CD4-positive, alpha-beta T cell treated with Interleukin-2 at 100 ng/mL for 4 hours (primary cell): Measurements from ENCODE around the gene GPR160.
"Not testable (repeated sequence)": the region's sequence is repeated elsewhere in the genome, so short reads cannot be mapped to it uniquely, and the experiment has no call there.

Experiments
- DNase-seq: peaks from one replicate; pipeline ENCODE4 v3.0.0-alpha.2; 2020; ENCODE audit warnings: low spot score

Gene GPR160

DNA sequence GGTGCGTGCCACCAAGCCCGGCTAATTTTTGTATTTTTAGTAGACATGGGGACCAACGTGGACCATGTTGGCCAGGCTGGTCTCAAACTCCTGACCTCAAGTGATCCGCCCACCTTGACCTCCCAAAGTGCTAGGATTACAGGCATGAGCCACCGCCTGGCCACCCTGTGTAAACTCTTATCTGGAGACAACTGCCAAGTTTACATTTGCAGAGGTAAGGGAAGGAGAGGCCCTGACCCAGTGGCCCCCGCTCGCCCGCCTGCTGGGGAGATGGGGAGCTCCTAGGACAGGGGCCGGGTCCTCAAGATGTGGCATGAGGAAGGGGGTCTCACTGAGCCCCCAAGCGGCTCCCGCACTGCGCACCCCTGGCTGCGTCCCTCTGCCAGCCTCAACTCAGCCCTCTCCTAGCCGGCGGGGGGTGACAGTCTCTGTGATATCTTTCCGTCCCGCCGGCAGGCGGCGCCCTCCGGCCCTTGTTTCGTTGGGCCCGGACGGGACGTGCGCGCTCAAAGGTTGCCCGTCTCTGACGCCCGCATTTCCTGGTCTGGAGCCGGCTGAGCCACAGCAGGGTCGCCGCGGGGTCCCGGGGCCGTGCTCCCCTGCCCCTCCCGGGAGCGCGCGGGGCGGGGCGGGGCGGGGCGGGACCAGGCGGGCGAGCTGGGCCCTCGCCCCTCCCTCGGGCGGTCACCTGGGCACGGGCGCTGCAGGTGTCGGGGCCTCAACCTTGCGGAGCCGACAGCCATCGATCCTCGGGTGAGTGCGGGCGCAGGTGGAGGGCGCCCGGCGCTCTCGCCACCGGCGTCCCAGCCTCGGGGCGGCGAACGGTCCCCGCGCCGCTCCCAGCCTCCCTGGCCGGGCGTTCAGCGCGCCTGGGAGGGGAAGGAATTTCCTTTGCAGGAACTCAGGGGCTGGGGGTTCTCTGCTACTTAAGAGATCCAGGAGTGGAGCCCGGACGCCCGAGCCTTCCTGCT lies at the start of gene GPR160:
Gene GPR160 (plus strand): TSS at position 533 of the 971 bp plus-strand sequence. CDS start 45,978 bp downstream, outside the sequence.
- DNase-seq: peak; percentile 81

GRCh38 chr3:169990431-169990830 lies 47.4 kb upstream of the GPR160 start:
- DNase-seq: no peak

DNA sequence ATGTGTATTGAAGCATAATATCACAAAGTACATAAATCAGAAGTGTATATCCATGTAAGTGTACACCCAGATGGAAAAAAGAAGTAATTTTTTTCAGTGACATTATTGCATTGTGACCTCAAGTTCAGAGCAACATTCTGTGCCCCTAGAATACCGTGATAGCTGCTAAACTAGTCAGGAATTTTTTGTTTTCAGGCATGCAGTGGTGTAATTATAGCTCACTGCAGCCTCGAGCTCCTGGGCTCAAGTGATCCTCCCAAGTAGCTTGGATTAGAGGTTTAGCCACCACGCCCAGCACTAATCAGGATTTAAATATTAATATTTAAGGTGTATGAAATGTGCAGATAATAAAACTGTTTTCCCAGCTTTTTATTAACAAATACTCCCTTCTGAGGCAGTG lies 45.6 kb upstream of the GPR160 start:
- no peak for DNase-seq

DNA sequence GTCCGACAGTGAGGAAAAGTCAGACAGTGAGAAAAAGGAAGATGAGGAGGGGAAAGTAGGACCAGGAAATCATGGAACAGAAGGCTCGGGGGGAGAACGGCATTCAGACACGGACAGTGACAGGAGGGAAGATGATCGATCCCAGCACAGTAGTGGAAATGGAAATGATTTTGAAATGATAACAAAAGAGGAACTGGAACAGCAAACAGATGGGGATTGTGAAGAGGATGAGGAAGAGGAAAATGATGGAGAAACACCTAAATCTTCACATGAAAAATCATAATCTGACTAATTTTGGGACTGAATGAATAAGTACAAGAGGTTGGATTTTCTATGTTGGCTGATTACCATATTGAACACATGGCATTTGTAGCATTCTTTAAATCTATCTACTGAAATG lies 45.0 kb upstream of the GPR160 start:
- DNase-seq: no peak

DNA sequence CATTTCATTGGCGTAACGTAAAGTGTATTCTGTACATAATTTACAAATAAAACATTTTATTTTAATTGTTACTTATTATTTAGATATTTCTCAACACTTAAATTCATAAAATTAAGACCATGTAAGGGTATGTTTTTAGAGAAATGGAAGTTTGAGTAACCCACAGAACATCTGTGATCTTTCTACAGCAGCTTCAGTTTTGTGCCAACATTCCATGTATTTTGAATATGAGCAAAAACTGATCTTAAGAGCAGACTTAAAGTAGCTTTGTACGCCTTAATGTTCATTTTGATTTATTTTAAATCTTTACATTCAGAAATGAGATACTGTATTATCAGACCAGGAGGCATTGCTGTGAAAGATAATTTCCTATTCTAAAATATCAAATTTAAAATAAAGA lies 44.0 kb upstream of the GPR160 start:
- no peak for DNase-seq

DNA sequence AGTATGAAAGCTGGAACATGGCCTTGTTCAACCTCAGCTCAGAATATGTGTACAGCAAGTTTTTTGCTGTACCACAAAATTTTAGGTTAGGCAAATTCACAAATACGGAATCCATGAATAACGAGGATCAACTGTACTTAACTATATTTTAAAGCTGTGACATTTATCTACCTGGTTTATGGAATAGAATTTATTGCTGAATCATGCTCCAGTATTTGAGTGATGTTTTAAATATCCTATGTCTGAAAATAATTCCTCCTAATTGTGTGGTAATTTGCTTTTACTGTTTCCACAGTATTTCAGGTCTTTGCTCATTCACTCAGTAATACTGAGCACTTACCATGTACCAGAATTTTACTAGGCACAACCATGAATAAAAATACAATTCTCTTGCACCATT lies 41.7 kb upstream of the GPR160 start:
- DNase-seq: no peak

DNA sequence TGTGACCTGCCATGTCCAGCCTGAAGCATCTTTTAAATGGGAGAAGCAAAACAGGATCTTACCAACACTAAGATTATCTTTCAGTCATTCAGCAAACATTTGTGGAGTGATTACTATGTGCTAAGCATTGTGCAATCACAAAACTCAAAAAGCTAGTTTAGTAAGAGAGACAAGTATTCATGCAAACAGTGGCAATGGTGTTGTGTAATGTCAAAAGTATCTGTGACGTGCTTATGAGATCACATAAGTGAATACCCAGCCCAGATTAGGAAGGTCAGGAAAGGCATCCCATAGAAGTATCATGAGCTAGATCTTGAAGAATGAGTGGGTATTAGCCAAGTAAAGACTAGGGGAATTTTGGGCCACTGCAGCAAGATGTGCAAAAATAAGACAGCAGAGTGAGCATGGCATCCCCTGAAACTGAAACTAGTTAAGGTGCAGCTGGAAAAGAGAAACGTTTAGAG lies 39.1 kb upstream of the GPR160 start:
- DNase-seq: no peak

GRCh38 chr3:169999433-169999832 lies 38.4 kb upstream of the GPR160 start:
- DNase-seq: no peak

GRCh38 chr3:170000051-170000450 lies 37.7 kb upstream of the GPR160 start:
- no peak for DNase-seq

- DNase-seq: no peak
Observed at GRCh38 chr3:170002231-170002630, 35.6 kb upstream of the GPR160 start.

DNA sequence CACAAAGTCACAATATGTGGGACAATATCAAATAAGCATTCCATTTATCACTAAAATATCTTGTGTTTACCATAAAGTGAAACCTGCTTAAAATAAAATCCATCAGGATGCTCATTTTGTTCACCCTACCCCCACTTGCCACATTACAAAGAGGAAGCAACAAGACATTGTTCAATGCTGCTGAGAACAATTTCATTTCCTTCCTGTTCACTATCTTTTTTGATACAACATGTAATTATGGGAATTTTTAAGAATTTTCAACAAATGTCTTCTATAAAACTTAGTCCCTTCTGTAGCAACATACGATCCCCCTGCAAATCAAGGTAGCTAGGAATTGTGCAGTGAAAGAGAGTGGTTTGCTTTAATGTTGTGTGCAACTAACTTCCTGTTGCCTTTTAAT lies 34.9 kb upstream of the GPR160 start:
- DNase-seq: no peak

- DNase-seq: no peak
Observed at GRCh38 chr3:170003881-170004356, 33.9 kb upstream of the GPR160 start.

- DNase-seq: peak; percentile 15
Observed at GRCh38 chr3:170007031-170007663, 30.6 kb upstream of the GPR160 start.

DNA sequence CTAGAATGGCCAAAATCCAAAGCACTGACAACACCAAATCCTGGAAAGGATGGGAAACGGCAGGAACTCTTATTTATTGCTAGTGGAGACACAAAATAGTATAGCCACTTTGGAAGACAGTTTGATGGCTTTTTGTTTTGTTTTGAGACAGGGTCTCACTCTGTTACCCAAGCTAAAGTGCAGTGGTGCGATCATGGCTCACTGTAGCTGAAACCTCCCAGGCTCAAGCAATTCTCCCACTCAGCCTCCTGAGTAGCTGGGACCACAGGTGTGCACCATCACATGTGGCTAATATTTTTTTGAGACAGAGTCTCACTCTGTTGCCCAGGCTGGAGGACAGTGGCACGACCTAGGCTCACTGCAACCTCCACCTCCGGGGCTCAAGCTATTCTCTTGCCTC lies 27.3 kb upstream of the GPR160 start:
- DNase-seq: no peak

DNA sequence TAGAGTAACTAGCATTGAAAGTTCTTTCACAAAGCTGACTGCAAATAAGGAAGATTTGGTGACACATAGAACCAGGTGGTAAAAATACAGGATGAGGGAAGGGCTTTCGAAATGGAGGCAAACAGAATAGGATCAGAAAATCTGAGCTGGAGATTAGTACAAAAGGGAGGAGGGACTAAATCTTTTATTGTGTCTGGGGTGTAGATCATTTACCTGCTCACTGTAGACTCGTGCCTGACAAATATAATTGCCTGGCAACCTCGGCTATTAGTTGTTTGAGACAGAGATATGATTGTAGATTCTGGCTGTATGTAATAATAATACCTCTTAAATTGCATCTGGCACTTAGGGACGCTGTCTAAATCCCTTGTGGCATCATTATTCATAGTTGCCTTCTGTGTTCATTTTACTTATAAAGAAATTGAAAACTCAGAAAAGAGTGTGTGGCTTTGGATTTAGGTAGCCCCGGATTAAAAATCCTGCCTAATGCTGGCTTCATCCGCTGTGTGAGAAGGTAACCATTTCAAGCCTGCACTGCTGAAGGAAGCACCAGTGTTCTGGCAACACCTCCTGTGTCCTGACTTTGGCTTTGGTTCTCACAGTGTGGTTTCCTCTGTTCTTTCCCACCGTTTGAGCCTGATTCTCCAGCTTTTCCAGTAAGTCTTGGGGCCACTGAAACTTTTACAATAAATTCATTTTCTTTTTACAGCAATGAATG lies 25.0 kb upstream of the GPR160 start:
- DNase-seq: no peak

DNA sequence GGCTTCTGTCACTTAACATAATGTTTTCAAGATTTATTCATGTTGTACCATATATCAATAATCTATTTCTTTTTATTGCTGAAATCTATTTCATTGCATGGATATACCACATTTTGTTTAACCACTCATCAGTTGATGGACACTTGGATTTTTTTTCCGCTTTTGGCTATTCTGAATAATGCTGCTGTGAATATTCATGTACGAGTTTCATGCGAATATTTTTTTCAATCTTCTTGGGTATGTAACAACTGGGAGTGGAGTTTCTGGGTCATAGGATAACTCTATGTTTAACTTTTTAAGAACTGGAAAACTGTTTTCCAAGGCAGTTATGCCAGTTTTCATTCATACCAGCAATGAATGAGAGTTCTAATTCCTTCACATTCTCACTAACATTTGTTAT lies 21.7 kb upstream of the GPR160 start:
- no peak for DNase-seq

DNA sequence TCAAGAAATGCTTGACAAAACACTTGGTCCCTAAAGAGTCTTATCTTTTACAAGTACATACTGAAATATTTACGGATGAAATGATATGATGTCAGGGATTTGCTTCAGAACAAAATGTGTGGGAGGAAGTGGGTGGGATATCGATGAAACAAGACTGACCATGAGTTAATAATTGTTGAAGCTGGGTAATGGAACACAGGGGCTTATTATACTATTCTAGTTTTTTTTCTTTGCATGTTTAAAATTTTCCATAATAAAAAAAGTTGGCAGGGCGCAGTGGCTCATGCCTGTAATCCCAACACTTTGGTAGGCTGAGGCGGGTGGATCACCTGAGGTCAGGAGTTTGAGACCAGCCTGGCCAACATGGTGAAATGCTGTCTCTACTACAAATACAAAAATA lies 18.5 kb upstream of the GPR160 start:
- not testable (repeated sequence) for DNase-seq

GRCh38 chr3:170021083-170021482 lies 16.7 kb upstream of the GPR160 start:
- no peak for DNase-seq

GRCh38 chr3:170022336-170022735 lies 15.5 kb upstream of the GPR160 start:
- no peak for DNase-seq

DNA sequence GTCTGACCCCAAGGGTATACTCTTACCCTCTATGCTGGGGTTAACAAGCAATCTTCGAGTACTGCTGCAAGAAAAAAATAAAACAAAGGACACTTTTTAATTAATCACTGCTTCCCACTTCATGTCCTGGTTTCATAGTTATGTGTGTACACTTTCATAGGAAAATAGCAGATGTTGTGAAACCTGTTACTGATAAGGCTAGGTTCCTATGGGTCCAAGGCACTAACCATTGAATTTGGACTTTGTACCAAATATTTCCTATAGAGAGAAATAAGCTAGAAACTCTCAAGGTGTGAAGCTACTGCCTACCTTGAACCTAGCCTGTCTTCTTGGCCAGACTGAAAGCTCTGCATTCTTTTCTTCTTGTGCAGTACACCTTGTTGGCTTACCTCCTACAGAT lies 14.6 kb upstream of the GPR160 start:
- DNase-seq: no peak

GRCh38 chr3:170024581-170024980 lies 13.2 kb upstream of the GPR160 start:
- no peak for DNase-seq
